IPS-18a (cell line): ENCODE results near the gene PCCA.
A peak's percentile ranks its signal among the peaks of the same experiment; 100 is the strongest.

Source experiments
- H3K27ac ChIP-seq: one replicate; pipeline ENCODE4 v1.5.1; 2013; ENCODE audit warnings: low read length
- H3K27me3 ChIP-seq: one replicate; pipeline ENCODE4 v1.6.1; 2013; ENCODE audit warnings: mild to moderate bottlenecking, low read length; ENCODE audit not compliant: control insufficient read depth, insufficient read depth
- H3K36me3 ChIP-seq: one replicate; pipeline ENCODE4 v1.6.1; 2013; ENCODE audit warnings: low read depth, low read length; ENCODE audit not compliant: control insufficient read depth
- H3K4me1 ChIP-seq: one replicate; pipeline ENCODE4 v1.6.1; 2013; ENCODE audit warnings: low read depth, low read length; ENCODE audit not compliant: control insufficient read depth
- H3K4me3 ChIP-seq: one replicate; pipeline ENCODE4 v1.5.1; 2013; ENCODE audit warnings: low read length
- H3K9ac ChIP-seq: one replicate; pipeline ENCODE4 v1.6.1; 2013; ENCODE audit warnings: mild to moderate bottlenecking, low read length, moderate library complexity
- H3K9me3 ChIP-seq: one replicate; pipeline ENCODE4 v1.6.1; 2013; ENCODE audit warnings: low read depth, low read length; ENCODE audit not compliant: control insufficient read depth

Gene PCCA

GRCh38 chr13:100508996-100509395 is 420.1 kb downstream of the PCCA start:
- Histone ChIP-seq H3K4me3 (no peak overlapping the region), H3K27ac (peak overlapping the region; percentile 33), H3K4me1 (peaks cover 49% of the 10 kb centered on the region), H3K9ac (peak overlapping the region; percentile 9), H3K9me3 (no peaks in the 10 kb centered on the region), H3K27me3 (no peaks in the 10 kb centered on the region), H3K36me3 (no peaks in the 10 kb centered on the region)

GRCh38 chr13:100510208-100510957 is 421.5 kb downstream of the PCCA start:
- Histone ChIP-seq H3K4me3 (peak overlapping the region; percentile 23), H3K9me3 (no peaks in the 10 kb centered on the region), H3K27me3 (no peaks in the 10 kb centered on the region), H3K9ac (peak overlapping the region; percentile 17), H3K27ac (peak overlapping the region; percentile 63), H3K4me1 (peaks cover 57% of the 10 kb centered on the region), H3K36me3 (no peaks in the 10 kb centered on the region)

- no peak overlapping the region for H3K27ac ChIP-seq
- no peak overlapping the region for H3K9ac ChIP-seq
- no peaks in the 10 kb centered on the region for H3K27me3 ChIP-seq
- no peak overlapping the region for H3K4me3 ChIP-seq
- no peaks in the 10 kb centered on the region for H3K36me3 ChIP-seq
- no peaks in the 10 kb centered on the region for H3K9me3 ChIP-seq
- H3K4me1 ChIP-seq = peaks cover 57% of the 10 kb centered on the region
Observed at GRCh38 chr13:100511466-100511865, 422.6 kb downstream of the PCCA start.

- no peak overlapping the region for H3K9ac ChIP-seq
- H3K4me3 ChIP-seq = no peak overlapping the region
- H3K27ac ChIP-seq = no peak overlapping the region
- H3K27me3 ChIP-seq = no peaks in the 10 kb centered on the region
- peaks cover 60% of the 10 kb centered on the region for H3K4me1 ChIP-seq
- no peaks in the 10 kb centered on the region for H3K36me3 ChIP-seq
- no peaks in the 10 kb centered on the region for H3K9me3 ChIP-seq
Observed at GRCh38 chr13:100512422-100512821, 423.5 kb downstream of the PCCA start.

GRCh38 chr13:100513171-100513570 is 424.3 kb downstream of the PCCA start:
- Histone ChIP-seq H3K9me3 (no peaks in the 10 kb centered on the region), H3K36me3 (no peaks in the 10 kb centered on the region), H3K27ac (no peak overlapping the region), H3K9ac (no peak overlapping the region), H3K27me3 (no peaks in the 10 kb centered on the region), H3K4me3 (no peak overlapping the region), H3K4me1 (peaks cover 64% of the 10 kb centered on the region)

GRCh38 chr13:100513987-100514670 is 425.2 kb downstream of the PCCA start:
- H3K27ac ChIP-seq = no peak overlapping the region
- no peaks in the 10 kb centered on the region for H3K36me3 ChIP-seq
- H3K4me3 ChIP-seq = no peak overlapping the region
- peaks cover 58% of the 10 kb centered on the region for H3K4me1 ChIP-seq
- no peaks in the 10 kb centered on the region for H3K27me3 ChIP-seq
- no peaks in the 10 kb centered on the region for H3K9me3 ChIP-seq
- H3K9ac ChIP-seq = no peak overlapping the region

- Histone ChIP-seq H3K9me3 (no peaks in the 10 kb centered on the region), H3K27me3 (no peaks in the 10 kb centered on the region), H3K4me1 (peaks cover 50% of the 10 kb centered on the region), H3K4me3 (no peak overlapping the region), H3K36me3 (no peaks in the 10 kb centered on the region), H3K27ac (no peak overlapping the region), H3K9ac (no peak overlapping the region)
Observed at GRCh38 chr13:100514788-100515409, 426.0 kb downstream of the PCCA start.

GRCh38 chr13:100515410-100515800 is 426.5 kb downstream of the PCCA start:
- no peak overlapping the region for H3K4me3 ChIP-seq
- no peaks in the 10 kb centered on the region for H3K36me3 ChIP-seq
- H3K4me1 ChIP-seq = peaks cover 45% of the 10 kb centered on the region
- H3K9me3 ChIP-seq = no peaks in the 10 kb centered on the region
- no peak overlapping the region for H3K9ac ChIP-seq
- no peak overlapping the region for H3K27ac ChIP-seq
- no peaks in the 10 kb centered on the region for H3K27me3 ChIP-seq

GRCh38 chr13:100517135-100517534 is 428.2 kb downstream of the PCCA start:
- Histone ChIP-seq H3K9ac (no peak overlapping the region), H3K4me1 (peaks cover 46% of the 10 kb centered on the region), H3K4me3 (no peak overlapping the region), H3K9me3 (no peaks in the 10 kb centered on the region), H3K27me3 (no peaks in the 10 kb centered on the region), H3K36me3 (no peaks in the 10 kb centered on the region), H3K27ac (no peak overlapping the region)

GRCh38 chr13:100517728-100518127 is 428.8 kb downstream of the PCCA start:
- no peak overlapping the region for H3K27ac ChIP-seq

GRCh38 chr13:100518394-100519062 is 429.6 kb downstream of the PCCA start:
- Histone ChIP-seq H3K4me1 (peaks cover 46% of the 10 kb centered on the region), H3K9me3 (no peaks in the 10 kb centered on the region), H3K9ac (no peak overlapping the region), H3K36me3 (no peaks in the 10 kb centered on the region), H3K27me3 (no peaks in the 10 kb centered on the region), H3K27ac (no peak overlapping the region), H3K4me3 (no peak overlapping the region)

More at GRCh38 chr13:100517728-100518127, 428.8 kb downstream of the PCCA start:
- no peaks in the 10 kb centered on the region for H3K9me3 ChIP-seq
- H3K27me3 ChIP-seq = no peaks in the 10 kb centered on the region
- H3K4me3 ChIP-seq = no peak overlapping the region
- peaks cover 51% of the 10 kb centered on the region for H3K4me1 ChIP-seq
- H3K36me3 ChIP-seq = no peaks in the 10 kb centered on the region
- no peak overlapping the region for H3K9ac ChIP-seq
